ENCODE results near the gene GBF1.

Gene GBF1

DNA sequence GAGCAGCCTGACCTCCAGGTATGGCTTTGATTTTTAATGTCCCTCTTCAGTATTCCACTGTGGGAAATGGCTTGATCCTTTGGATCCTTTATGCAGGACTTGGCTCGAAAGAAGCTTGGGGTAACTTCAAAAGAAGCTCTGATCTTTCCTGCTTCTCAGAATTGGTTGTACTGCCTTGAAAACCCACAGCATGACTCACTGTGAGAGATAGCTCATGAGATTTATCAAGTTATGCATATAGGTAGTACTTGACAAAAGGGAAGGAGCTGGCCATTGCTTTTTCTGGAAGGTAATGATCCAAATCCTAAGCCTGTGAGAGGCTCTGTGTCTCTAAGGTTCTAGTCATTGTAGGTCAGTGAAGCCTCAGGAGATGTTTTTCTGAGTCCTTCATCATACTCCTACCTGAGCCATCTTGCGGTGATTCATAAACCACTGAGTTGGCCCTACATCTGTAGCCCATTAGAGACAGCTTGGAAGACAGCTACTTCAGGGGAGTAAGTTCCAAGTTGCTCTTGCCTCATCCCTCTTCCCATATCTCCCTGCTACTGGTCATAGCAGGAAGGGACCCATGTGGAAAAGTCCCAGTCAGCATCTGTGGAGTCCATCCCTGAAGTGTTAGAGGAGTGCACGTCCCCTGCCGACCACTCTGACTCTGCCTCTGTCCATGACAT lies 113.5 kb downstream of the GBF1 start:
- no peak for DNase-seq

DNA sequence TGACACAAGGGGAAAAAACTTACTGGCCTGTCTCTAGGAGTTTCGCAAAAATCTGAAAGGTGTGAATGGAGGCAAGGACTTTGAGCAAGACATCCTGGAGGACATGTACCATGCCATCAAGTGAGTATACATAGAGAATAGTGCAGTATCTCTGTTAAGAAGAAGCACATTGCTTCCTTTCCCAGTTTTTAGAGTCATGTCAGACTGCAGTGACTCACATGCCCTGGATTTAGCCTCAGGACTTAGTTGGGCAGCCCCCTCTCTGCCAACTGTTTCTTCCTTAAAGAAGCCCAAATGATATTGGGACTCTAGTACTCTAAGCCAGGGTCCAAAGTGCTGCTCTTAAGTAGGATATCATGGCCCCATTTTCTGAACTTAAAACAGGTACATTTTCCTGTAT lies 122.1 kb downstream of the GBF1 start:
- DNase-seq = no peak

DNA sequence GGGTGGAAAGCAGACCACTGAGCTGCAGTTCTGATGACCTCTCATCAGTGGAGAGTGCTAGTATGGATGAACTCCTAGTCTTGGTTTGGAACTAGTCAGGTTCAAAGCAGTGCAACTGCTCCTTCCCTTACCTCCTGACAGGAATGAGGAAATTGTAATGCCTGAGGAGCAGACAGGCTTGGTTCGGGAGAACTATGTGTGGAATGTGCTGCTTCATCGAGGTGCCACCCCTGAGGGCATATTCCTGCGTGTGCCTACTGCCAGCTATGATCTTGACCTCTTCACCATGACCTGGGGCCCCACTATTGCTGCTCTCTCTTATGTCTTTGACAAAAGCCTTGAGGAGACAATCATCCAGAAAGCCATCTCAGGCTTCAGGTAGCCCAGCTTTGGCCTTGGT lies 122.7 kb downstream of the GBF1 start:
- no peak for DNase-seq

DNA sequence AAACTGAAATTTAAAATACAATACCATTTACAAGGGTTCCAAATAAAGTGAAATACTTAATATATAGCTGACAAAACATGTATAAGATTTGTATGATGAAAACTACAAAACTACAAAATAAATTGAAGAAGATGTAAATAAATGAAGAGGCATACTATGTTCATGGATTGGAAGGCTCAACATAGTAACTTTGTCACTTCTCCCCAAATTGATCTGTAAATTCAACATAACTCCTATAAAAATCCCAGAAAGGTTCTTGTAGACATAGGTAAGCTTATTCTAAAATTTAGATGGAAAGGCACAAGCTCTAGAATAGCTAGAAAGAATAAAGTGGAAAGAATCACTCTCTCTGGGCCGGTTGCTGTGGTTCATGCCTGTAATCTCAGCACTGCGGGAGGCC lies 126.0 kb downstream of the GBF1 start:
- no peak for DNase-seq

DNA sequence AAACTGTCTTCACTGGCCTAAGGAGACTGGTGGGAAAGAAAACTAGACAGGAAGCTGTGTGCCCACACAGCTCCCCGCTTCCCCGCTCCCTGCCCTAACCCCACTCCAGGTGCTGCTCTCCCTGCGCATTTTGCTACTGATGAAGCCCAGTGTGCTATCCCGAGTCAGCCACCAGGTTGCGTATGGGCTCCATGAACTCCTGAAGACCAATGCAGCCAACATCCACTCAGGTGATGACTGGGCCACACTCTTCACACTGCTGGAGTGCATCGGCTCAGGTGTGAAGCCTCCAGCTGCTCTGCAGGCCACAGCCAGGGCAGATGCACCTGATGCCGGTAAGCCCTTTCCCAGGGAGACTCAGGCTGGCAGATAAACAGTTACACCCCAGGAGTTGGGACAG lies 129.9 kb downstream of the GBF1 start:
- no peak for DNase-seq

DNA sequence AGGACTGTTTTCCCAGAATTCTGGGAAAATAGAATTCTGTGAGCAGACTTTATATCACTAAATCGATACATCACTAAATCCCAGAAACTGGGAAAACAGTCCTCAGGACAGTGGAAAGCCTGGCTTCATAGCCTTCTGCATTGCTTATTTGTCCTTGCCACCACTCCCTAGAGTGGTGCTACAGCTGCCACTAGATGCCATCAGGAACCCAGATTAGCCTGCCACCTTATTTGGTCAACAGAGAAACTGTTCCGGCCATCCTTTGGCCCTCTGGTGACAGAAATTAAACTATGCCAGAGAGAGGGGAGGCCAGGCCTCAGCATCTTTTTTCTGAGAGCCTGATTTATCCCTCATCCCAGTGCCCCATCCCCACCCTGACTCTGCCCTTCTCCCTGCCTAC lies 130.5 kb downstream of the GBF1 start:
- DNase-seq = no peak

DNA sequence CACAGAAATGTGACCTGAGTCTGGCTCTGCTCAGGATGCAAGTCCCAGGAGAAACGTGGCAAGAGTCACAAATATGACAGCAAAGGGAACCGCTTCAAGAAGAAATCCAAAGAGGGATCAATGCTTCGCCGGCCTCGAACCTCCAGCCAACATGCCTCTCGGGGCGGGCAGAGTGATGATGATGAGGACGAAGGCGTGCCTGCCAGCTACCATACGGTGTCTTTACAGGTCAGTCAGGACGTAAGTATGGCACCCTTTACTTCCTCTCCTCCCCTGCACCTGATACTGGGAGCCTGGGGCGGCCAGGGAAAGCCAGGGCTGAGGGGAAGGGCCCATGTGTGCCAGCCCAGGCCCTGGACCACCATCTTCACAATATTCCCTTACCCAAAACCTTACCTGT lies 131.6 kb downstream of the GBF1 start:
- no peak for DNase-seq

DNA sequence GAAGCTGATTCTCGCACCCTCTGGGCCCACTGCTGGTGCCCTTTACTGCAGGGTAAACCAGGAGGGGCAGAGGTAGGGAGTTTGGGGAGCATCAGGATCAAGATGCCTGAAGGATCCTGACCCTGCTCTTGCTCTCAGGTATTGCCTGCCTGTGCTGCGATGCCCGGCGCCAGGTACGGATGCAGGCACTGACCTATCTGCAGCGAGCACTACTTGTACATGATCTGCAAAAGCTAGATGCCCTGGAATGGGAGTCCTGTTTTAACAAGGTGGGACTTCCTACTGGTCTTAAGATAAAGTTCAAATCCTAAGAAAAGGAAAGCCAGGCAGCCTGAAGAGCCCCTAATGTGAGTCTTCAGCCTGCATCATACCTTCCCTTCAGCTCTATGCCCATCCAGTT lies 134.1 kb downstream of the GBF1 start:
- no peak for DNase-seq

DNA sequence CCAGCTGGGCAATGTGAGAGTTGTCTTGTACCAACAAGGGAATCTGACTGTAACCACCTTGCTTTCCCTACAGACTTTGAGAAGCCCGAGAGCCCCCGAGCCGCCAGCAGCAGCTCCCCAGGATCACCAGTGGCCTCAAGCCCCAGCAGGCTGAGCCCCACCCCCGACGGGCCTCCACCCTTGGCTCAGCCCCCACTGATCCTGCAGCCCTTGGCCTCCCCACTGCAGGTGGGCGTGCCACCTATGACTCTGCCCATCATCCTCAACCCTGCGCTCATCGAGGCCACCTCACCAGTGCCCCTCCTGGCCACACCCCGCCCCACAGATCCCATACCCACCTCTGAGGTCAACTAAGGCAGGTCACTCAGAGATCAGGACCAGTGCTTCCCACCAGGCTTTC lies 136.7 kb downstream of the GBF1 start:
- no peak for DNase-seq

DNA sequence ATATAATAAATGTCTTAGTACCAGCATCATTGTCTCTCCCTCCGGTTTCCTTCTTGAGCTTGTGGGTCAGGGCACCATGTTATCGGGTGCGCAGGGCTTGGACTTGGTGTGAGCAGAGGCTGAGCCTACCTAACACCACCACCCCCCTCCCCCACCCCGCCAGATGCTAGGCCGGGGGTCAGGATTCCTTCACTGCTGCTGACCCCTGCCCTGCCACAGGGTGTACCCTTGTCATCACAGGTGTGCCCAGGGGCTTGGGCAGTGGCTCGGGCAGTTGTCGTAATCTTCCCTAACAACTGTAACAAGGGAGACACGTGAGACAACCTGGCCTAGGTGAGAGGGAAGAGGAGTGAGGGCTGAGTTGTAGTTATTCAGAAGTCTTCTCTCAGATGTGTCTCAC lies 137.5 kb downstream of the GBF1 start:
- no peak for DNase-seq

DNA sequence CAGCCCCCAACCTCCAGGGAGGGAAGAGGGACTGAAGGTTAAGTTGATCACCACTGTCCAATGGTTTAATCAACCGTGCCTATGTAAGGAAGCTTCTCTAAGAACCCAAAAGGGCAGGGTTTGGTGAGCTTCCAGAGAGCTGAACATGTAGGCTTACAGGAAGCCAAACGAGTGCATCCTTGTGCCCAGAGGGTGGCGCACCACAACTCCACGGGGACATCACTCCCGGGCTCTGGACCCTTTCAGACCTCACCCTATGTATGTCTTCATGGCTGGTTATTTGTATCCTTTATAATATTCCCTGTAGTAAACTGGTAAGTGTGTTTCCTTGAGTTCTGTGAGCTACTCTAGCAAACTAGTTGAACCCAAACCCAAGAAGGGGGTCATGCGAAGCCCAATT lies 138.7 kb downstream of the GBF1 start:
- DNase-seq = no peak

DNA sequence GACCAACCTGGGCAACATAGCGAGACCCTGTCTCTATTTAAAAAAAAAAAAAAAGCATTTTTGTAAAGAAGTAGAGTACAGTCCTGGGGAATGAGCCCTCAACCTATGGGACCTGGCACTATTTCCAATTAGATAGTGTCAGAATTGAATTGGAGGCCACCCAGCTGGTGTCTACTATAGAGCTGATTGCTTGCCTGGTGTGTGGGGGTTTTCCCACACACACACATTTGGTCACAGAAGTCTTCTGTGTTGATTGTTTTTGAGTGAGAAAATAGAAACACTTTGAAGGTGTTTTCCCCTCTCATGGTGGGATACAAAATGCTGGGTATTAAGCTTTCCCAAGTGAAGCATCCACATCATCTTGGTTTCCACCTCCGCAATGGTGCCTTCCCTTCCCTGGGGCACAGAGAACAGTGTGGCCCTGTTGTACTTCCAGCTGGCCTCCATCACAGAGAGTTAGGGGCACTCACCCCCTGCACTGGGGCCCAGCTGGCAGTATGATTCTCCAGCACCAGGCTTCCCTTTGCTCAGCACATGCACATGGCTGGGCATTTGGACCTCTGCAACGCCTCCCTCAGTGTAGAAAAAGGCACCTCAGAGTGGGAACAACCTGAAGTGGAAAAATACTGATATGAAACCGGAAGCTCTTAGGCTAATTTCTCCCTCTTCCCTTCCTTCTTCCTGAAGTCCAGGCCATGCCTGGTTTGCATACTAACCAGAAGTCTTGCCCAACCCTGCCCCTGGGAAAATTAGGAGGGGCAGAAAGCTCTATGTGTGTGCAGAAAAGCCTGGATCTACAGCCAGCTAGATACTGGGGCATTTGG lies 139.5 kb downstream of the GBF1 start:
- no peak for DNase-seq

DNA sequence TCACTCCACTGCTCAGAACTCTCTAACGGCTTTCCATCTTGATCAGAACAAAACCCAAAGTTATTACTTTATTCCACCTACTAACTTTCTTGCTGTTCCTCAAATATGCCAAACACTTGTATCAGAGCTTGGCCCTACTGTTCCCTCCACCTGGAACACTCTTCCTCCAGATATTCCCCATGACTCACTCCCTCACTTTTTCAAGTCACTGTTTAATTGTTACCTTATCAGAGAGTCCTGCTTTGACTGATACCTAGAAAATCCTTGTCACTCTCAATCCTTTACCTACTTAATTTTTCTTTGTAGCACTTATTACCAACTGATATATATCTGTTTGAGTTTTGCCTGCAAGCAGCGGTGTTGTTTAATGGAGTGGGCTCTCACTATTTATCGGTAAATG lies 144.6 kb downstream of the GBF1 start:
- DNase-seq = no peak

DNA sequence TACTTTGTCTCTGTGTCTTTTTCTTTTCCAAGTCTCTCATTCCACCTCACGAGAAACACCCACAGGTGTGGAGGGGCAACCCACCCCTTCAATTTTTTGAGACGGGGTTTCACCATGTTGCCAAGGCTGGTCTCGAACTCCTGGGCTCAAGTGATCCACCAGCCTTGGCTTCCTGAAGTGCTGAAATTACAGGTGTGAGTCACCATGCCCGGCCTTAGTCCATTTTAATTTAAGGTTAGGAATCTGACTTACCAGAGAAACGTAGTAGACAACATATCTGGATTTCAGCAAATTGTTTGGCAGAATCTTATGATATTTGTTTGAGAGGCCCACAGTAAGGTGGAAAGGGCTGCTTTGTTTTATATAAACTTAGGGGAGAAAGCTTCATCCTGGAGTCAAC lies 147.0 kb downstream of the GBF1 start:
- no peak for DNase-seq

DNA sequence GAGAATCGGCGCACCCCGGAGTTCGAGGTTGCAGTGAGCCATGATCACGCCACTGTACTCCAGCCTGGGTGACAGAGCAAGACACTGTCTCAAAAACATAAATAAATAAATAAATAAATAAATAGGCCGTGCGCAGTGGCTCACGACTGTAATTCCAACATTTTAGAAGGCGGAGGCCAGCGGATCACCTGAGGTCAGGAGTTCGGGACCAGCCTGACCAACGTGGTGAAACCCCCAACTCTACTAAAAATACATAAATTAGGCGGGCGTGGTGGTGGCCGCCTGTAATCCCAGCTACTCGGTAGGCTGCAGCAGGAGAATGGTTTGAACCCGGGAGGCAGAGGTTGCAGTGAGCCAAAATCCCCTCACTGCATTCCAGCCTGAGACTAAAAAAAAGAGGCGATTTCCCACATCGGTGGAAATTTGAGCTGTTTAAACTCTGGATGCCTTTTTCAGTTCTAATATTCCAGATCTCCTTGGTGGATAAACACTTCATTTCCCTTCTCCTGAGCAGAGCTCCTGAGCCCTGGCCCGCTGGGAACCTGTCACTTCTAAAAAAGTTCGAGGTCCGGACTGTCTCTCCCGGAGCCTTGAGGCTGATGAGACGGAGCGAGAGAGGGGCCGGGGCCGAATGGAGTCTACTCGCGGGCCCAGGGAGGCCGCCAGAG lies 148.2 kb downstream of the GBF1 start:
- no peak for DNase-seq

DNA sequence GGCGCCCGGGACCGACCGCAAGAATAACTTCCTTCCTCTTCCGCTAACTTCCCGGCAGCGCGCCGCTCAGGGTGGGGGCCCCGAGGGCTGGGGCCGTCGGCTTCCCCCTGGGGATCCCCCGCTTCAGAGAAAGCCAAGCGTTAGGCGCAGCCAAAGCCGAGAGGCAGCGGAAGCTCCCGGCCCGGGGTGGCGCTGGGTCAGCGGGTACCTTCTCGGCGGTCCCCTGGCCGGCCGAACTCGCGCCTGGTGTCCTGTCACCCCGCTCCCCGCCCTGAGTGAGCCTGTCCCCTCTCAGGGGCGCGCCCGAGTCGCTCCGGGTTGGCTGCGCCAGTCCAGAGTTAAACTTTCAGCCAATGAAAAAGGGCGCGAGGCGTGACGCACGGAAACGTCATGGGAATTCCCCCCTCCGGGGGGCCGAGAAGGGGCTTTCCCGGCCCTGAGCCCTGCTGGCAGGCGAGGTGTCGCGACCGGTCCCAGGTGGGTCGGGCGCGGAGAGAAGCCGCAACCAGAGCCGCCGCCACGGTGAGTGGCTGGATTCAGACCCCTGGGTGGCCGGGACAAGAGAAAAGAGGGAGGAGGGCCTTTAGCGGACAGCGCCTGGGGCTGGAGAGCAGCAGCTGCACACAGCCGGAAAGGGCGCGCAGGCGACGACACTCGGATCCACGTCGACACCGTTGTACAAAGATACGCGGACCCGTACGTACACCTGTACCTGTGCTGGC lies 148.9 kb downstream of the GBF1 start:
- DNase-seq = no peak

DNA sequence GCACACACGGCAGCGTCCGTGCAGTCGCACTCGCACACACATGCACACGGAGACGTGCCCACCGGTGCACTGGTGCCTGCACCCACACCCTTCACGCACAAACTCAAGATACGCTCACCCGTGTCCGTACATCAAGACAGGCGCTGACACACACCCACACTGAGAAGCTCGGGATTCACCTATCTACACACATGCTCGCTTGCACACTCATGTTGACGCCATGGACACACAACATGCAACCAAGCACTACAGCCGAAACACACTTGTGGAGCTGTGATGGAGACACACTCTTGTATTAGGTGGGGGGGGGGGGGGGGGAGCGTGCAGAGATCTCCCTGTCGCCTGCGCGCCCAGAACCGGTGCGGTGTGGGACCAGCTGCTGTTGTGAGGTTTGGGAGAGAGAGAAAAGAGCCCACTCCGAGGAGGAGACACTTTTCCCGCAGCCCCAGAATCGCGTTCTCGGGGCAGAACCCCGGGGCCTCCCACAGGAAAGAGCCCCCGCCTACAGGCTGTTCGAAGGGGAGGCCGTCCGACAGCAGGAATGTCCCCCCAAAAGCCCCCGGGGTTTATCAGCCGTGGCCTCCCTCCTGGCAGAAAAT lies 149.6 kb downstream of the GBF1 start:
- DNase-seq = no peak

DNA sequence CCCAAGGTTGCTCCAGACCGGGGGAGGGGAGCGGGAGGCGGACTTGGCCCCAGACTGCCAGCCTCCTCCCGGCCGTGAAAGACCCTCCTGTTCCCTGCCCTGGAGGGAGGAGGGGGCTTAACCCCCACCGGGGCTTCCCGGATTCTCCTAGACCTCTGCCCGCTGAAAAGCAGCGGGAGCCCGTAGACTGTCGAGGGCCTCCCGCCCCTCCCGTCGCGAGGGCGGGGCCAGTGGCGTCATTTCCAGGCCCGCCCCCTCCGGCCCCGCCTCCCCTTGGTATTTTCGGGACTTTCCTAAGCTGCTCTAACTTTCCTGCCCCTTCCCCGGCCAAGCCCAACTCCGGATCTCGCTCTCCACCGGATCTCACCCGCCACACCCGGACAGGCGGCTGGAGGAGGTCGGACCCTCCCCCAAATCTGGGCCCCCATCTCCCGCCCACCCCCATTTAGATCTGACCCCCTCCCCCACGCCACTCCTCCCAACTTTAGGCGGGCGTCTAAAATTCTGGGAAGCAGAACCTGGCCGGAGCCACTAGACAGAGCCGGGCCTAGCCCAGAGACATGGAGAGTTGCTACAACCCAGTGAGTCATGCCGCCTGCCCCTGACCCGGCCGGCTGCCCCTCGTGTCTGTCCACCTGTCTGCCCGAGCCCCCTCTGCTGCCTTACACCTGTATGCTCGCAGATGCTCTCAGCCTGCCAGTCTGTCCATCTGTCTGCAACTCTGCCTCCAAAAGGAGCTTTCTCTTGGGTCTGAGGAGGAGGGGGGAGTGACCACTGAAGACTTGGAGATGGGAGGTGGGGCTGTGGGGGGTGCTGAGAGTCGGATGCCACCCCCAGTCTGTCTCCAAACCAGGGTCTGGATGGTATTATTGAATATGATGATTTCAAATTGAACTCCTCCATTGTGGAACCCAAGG lies 150.3 kb downstream of the GBF1 start, which contains the start of gene NFKB2:
TSS of gene NFKB2 (plus strand) at position 306 of the 917 bp plus-strand sequence. CDS start at position 561, 255 bp downstream.
- no peak for DNase-seq

DNA sequence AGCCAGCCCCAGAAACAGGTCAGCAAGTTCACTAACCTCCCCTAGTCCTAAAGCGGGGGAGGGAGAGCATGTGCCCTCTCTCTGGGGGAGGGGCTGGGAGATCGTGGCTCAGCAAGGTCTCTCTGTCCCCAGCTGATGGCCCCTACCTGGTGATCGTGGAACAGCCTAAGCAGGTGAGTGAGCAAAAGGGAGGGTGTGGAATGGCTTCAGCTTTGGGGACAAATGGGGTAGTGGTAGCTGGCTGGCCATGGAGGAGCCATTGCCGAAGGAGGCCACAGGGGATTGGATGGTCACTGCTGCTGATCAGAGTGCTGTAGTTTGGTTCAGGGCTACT lies 151.0 kb downstream of the GBF1 start:
- no peak for DNase-seq

DNA sequence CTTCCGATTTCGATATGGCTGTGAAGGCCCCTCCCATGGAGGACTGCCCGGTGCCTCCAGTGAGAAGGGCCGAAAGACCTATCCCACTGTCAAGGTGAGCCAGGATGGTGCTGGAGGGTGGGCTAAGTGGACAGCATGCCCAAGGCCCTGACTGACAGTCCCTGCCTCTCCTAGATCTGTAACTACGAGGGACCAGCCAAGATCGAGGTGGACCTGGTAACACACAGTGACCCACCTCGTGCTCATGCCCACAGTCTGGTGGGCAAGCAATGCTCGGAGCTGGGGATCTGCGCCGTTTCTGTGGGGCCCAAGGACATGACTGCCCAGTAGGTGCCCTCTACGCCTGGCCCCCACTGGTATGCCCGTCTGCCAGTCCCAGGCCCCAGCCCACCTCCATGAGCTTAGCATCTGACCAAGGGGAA lies 151.4 kb downstream of the GBF1 start:
- no peak for DNase-seq

DNA sequence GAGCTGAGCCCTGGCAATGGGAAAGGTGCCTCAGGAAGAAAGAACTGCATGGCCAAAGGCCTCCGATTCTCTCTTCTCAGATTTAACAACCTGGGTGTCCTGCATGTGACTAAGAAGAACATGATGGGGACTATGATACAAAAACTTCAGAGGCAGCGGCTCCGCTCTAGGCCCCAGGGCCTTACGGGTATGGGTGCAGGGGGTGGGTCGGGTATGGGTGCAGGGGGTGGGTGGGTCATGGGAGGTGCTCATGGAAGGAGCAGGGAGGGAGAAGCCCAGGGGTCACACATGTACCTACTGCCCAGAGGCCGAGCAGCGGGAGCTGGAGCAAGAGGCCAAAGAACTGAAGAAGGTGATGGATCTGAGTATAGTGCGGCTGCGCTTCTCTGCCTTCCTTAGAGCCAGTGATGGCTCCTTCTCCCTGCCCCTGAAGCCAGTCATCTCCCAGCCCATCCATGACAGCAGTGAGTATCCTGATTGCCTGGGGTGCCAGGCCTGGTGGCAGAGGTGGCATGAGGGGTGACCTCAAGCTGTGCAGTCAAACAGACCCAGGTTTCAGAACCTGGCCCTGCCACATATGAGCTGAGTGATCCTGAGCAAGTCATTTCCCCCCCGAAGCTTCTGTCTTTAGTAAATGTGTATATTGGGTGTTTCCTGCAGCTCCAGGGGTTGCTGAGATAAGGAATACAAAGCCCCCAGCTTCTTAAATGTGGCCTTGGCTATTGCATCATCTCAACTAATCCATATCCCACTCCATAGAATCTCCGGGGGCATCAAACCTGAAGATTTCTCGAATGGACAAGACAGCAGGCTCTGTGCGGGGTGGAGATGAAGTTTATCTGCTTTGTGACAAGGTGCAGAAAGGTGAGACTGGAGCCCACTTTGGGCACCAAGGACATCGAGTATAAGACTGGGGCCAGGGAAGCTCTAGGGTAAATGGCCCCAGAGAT lies 152.2 kb downstream of the GBF1 start:
- DNase-seq = no peak
